Measurements from ENCODE around the gene TCHHL1. TPM values are rescaled to one million over a fixed set of nuclear protein-coding genes. Genes with fewer than 3 reads are reported as not detected.

Gene TCHHL1
- total and polyA plus RNA-seq, 9 of the 15 experiments (the other 6 are each of a cell fraction or from before 2014, with no cell fraction given), result not detected

DNA sequence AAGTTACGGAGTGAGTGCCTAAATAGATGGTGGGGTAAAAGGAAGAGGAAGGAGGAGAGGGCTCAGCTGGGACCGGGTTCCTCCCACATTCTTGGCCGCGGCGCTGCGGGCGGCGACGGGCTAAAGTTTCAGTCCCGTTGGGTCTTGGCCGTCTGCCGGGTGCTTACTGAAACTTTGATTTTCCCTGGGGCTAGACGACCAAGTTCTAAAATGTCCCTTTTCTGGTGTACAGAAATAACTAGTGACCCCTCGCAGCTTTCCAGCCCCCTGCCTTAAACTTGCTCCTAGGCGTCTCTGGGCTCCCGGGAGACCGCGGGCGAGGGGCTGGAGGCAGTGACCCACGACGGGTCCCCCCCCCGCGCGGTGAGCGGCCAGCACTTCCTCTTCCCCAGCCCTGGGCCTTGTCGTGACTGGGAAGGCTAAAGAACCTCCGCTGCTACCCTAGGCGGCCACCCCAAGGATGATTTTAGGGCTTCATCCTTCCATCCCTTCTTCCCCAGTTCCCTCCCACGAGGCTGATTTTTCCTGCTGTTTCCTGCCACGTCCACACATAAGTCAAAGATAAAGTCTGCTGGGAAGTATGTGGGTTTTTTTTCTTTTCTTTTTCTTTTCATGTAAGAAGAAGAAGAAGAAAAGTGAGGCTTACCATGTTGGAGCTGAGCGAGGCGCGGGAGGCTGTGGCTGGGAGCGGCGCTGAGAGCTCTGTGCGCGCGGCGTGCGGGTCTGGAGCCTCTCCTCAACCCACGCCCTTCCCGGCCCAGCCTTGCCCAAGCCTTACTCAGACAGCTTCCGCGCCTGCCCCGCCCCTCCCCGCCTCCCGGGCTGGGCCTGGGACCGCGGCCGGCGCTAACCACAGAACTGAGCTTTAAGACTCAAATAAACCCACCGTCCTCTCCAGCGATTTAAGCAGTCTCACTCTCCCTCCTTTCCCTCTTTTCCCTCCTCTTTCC is 52.3 kb downstream of the TCHHL1 start, which contains the start of gene S100A11 (continued):
- TF ChIP-seq RBBP5 (IDR thresholded peaks at IDR 0.05; ENCODE audit: borderline replicate concordance, insufficient read depth, low read length, poor library complexity, severe bottlenecking) (peak; percentile 54), ZNF584 (CRISPR knock-in tag; IDR thresholded peaks at IDR 0.05; ENCODE audit: low read depth) (0 out of 2 replicates have a peak, but pooled peaks have one; percentile 47), ELF2 (CRISPR knock-in tag; IDR thresholded peaks at IDR 0.05) (peak; percentile 18; the same call in 1 of the 2 replicates), ZNF639 (CRISPR knock-in tag; conservative IDR thresholded peaks at IDR 0.05 in 1 of 2, IDR thresholded peaks at IDR 0.05 in 1 of 2) (peak in 1 of 2 experiments; percentile 29; a peak in 2 of 4 replicates), KDM5B (IDR thresholded peaks at IDR 0.05; ENCODE audit: insufficient replicate concordance, low read depth, low read length) (peak; percentile 80), STAG1 (CRISPR knock-in tag; IDR thresholded peaks at IDR 0.05; ENCODE audit: borderline replicate concordance) (no peak), CREB1 (IDR thresholded peaks at IDR 0.05) (no peak), CREB1 (CRISPR knock-in tag; IDR thresholded peaks at IDR 0.05) (0 out of 2 replicates have a peak, but pooled peaks have one; percentile 42)
- TF ChIP-seq, protein P1, sequence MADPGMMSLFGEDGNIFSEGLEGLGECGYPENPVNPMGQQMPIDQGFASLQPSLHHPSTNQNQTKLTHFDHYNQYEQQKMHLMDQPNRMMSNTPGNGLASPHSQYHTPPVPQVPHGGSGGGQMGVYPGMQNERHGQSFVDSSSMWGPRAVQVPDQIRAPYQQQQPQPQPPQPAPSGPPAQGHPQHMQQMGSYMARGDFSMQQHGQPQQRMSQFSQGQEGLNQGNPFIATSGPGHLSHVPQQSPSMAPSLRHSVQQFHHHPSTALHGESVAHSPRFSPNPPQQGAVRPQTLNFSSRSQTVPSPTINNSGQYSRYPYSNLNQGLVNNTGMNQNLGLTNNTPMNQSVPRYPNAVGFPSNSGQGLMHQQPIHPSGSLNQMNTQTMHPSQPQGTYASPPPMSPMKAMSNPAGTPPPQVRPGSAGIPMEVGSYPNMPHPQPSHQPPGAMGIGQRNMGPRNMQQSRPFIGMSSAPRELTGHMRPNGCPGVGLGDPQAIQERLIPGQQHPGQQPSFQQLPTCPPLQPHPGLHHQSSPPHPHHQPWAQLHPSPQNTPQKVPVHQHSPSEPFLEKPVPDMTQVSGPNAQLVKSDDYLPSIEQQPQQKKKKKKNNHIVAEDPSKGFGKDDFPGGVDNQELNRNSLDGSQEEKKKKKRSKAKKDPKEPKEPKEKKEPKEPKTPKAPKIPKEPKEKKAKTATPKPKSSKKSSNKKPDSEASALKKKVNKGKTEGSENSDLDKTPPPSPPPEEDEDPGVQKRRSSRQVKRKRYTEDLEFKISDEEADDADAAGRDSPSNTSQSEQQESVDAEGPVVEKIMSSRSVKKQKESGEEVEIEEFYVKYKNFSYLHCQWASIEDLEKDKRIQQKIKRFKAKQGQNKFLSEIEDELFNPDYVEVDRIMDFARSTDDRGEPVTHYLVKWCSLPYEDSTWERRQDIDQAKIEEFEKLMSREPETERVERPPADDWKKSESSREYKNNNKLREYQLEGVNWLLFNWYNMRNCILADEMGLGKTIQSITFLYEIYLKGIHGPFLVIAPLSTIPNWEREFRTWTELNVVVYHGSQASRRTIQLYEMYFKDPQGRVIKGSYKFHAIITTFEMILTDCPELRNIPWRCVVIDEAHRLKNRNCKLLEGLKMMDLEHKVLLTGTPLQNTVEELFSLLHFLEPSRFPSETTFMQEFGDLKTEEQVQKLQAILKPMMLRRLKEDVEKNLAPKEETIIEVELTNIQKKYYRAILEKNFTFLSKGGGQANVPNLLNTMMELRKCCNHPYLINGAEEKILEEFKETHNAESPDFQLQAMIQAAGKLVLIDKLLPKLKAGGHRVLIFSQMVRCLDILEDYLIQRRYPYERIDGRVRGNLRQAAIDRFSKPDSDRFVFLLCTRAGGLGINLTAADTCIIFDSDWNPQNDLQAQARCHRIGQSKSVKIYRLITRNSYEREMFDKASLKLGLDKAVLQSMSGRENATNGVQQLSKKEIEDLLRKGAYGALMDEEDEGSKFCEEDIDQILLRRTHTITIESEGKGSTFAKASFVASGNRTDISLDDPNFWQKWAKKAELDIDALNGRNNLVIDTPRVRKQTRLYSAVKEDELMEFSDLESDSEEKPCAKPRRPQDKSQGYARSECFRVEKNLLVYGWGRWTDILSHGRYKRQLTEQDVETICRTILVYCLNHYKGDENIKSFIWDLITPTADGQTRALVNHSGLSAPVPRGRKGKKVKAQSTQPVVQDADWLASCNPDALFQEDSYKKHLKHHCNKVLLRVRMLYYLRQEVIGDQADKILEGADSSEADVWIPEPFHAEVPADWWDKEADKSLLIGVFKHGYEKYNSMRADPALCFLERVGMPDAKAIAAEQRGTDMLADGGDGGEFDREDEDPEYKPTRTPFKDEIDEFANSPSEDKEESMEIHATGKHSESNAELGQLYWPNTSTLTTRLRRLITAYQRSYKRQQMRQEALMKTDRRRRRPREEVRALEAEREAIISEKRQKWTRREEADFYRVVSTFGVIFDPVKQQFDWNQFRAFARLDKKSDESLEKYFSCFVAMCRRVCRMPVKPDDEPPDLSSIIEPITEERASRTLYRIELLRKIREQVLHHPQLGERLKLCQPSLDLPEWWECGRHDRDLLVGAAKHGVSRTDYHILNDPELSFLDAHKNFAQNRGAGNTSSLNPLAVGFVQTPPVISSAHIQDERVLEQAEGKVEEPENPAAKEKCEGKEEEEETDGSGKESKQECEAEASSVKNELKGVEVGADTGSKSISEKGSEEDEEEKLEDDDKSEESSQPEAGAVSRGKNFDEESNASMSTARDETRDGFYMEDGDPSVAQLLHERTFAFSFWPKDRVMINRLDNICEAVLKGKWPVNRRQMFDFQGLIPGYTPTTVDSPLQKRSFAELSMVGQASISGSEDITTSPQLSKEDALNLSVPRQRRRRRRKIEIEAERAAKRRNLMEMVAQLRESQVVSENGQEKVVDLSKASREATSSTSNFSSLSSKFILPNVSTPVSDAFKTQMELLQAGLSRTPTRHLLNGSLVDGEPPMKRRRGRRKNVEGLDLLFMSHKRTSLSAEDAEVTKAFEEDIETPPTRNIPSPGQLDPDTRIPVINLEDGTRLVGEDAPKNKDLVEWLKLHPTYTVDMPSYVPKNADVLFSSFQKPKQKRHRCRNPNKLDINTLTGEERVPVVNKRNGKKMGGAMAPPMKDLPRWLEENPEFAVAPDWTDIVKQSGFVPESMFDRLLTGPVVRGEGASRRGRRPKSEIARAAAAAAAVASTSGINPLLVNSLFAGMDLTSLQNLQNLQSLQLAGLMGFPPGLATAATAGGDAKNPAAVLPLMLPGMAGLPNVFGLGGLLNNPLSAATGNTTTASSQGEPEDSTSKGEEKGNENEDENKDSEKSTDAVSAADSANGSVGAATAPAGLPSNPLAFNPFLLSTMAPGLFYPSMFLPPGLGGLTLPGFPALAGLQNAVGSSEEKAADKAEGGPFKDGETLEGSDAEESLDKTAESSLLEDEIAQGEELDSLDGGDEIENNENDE (IDR thresholded peaks at IDR 0.05; ENCODE audit: low read depth, low read length), result no peak
